Natural killer cell (primary cell): ENCODE data around the gene DNAJB7. TPM values are rescaled to one million over a fixed set of nuclear protein-coding genes. Genes with fewer than 3 reads are reported as not detected.
"Not testable (repeated sequence)": the region's sequence is repeated elsewhere in the genome, so short reads cannot be mapped to it uniquely, and the experiment has no call there.

Experiments used
- ATAC-seq, 3 donors: fragments of 150-1000 bp in 2 of 3; fragments of 200-7000 bp in 1 of 3; cut with Tn5 transposase; 1 replicate in 1 of 3; 2 replicates in 2 of 3; pipeline ENCODE4 v1.10.0; 2021; ENCODE audit warnings: mild to moderate bottlenecking in 2 of 3, moderate library complexity in 2 of 3
- DNase-seq, 2 donors: peaks; one replicate each; pipeline versions ENCODE4 v3.0.0 to v3.0.0-alpha.2; 2013 to 2021; ENCODE audit warnings: mixed read lengths in 1 of 2
- H3K27ac ChIP-seq: one replicate; pipeline ENCODE4 v1.5.1; 2013; ENCODE audit warnings: mild to moderate bottlenecking, low read length
- H3K27me3 ChIP-seq: one replicate; pipeline ENCODE4 v1.6.1; 2013; ENCODE audit warnings: low read length; ENCODE audit not compliant: control insufficient read depth, insufficient read depth
- H3K36me3 ChIP-seq: one replicate; pipeline ENCODE4 v1.6.1; 2013; ENCODE audit warnings: low read length; ENCODE audit not compliant: control insufficient read depth, insufficient read depth
- H3K4me1 ChIP-seq: one replicate; pipeline ENCODE4 v1.6.1; 2013; ENCODE audit warnings: low read length; ENCODE audit not compliant: control insufficient read depth, insufficient read depth
- H3K4me3 ChIP-seq: one replicate; pipeline ENCODE4 v1.5.1; 2013; ENCODE audit warnings: low read length
- H3K9me3 ChIP-seq: one replicate; pipeline ENCODE4 v1.6.1; 2013; ENCODE audit warnings: low read length; ENCODE audit not compliant: control insufficient read depth, insufficient read depth
- H3K27ac Mint-ChIP-seq, 2 donors: one replicate each; pipeline ENCODE4 v1.8.0; 2022; ENCODE audit warnings: mild to moderate bottlenecking in 2 of 2, mixed read lengths in 2 of 2, moderate library complexity in 1 of 2
- H3K27me3 Mint-ChIP-seq, 2 donors: one replicate each; pipeline ENCODE4 v1.8.0; 2022; ENCODE audit warnings: low read depth in 2 of 2, mixed read lengths in 2 of 2
- H3K36me3 Mint-ChIP-seq: one replicate; pipeline ENCODE4 v1.8.0; 2022; ENCODE audit warnings: mixed read lengths
- H3K4me1 Mint-ChIP-seq, 2 donors: one replicate each; pipeline ENCODE4 v1.8.0; 2022; ENCODE audit warnings: mixed read lengths in 2 of 2
- H3K4me3 Mint-ChIP-seq: one replicate; pipeline ENCODE4 v1.8.0; 2022; ENCODE audit warnings: mild to moderate bottlenecking, moderate library complexity, mixed read lengths
- H3K9me3 Mint-ChIP-seq, 2 donors: one replicate each; pipeline ENCODE4 v1.8.0; 2022; ENCODE audit warnings: mixed read lengths in 2 of 2
- CTCF ChIP-seq: fragments of 200-600 bp; IDR thresholded peaks from one replicate; pipeline ENCODE4 v1.8.0; 2022; ENCODE audit warnings: antibody characterized with exemption
- WGBS: methylation state at CpG from one replicate; pipeline ENCODE4 v1.1.7; 2013; ENCODE audit warnings: missing lambda C conversion rate; ENCODE audit not compliant: insufficient coverage; 5-methylcytosine and 5-hydroxymethylcytosine counted together
- intact Hi-C: fragments of 100-400 bp; cut with micrococcal nuclease; formaldehyde crosslinking; loops from one replicate; pipeline ENCODE4 v1.14.2; 2022
- total RNA-seq, 4 donors: library from RNA; stranded (reverse); fragments of 120-200 nt in 1 of 4; gene quantifications; one replicate each; pipeline versions ENCODE4 v1.2.3 to v1.2.4, GENCODE V29; 2013 to 2022

The DNAJB7 gene
- total RNA-seq, 3 donors from 2014 or later (not counting 1 experiment from before 2014, with no cell fraction given): not detected

- Mint-ChIP-seq H3K4me1 (no peaks in the 10 kb centered on the region), H3K36me3 (no peaks in the 10 kb centered on the region), H3K4me3 (no peak overlapping the region), H3K27ac (no peak overlapping the region), H3K27me3 (no peaks in the 10 kb centered on the region), H3K9me3 (no peaks in the 10 kb centered on the region)
- intact Hi-C loops: no loop called here
- Histone ChIP-seq H3K4me1 (no peaks in the 10 kb centered on the region), H3K27me3 (no peaks in the 10 kb centered on the region), H3K36me3 (peaks cover 9% of the 10 kb centered on the region), H3K9me3 (no peaks in the 10 kb centered on the region), H3K4me3 (no peak overlapping the region), H3K27ac (no peak overlapping the region)
- DNase-seq: no peak
- TF ChIP-seq CTCF: no peak
- WGBS: 84% methylated on average over 3 of the region's 3 CpGs
- no peak for ATAC-seq
These were observed 15.6 kb upstream of the DNAJB7 start for GRCh38 chr22:40877488-40877887.

GRCh38 chr22:40876907-40877306 lies 15.0 kb upstream of the DNAJB7 start:
- Histone ChIP-seq H3K36me3 (peaks cover 4% of the 10 kb centered on the region), H3K4me1 (no peaks in the 10 kb centered on the region), H3K27me3 (no peaks in the 10 kb centered on the region), H3K9me3 (no peaks in the 10 kb centered on the region), H3K27ac (no peak overlapping the region), H3K4me3 (no peak overlapping the region)
- Mint-ChIP-seq H3K4me1 (no peaks in the 10 kb centered on the region), H3K27ac (no peak overlapping the region), H3K4me3 (no peak overlapping the region), H3K27me3 (no peaks in the 10 kb centered on the region), H3K9me3 (no peaks in the 10 kb centered on the region), H3K36me3 (no peaks in the 10 kb centered on the region)
- ATAC-seq (no peak), DNase-seq (no peak)
- intact Hi-C loops: no loop called here
- TF ChIP-seq CTCF: no peak
- WGBS: 81% methylated on average over 1 of the region's 1 CpG

- no peak for TF ChIP-seq CTCF
- H3K4me3 Mint-ChIP-seq: no peak overlapping the region
- peaks cover 7% of the 10 kb centered on the region for H3K36me3 ChIP-seq
- no peaks in the 10 kb centered on the region for H3K9me3 ChIP-seq
- H3K4me1 Mint-ChIP-seq: no peaks in the 10 kb centered on the region
- DNase-seq (no peak), ATAC-seq (no peak)
- H3K27me3 ChIP-seq: no peaks in the 10 kb centered on the region
- H3K27ac Mint-ChIP-seq: no peak overlapping the region
- H3K4me3 ChIP-seq: no peak overlapping the region
- no peaks in the 10 kb centered on the region for H3K36me3 Mint-ChIP-seq
- no peaks in the 10 kb centered on the region for H3K4me1 ChIP-seq
- H3K27ac ChIP-seq: no peak overlapping the region
- H3K27me3 Mint-ChIP-seq: no peaks in the 10 kb centered on the region
- 97% methylated on average over 3 of the region's 3 CpGs for WGBS
- intact Hi-C loops: no loop called here
- no peaks in the 10 kb centered on the region for H3K9me3 Mint-ChIP-seq
These were observed 13.2 kb upstream of the DNAJB7 start for GRCh38 chr22:40875111-40875510.

- no peak overlapping the region for H3K27ac Mint-ChIP-seq
- H3K27ac ChIP-seq: no peak overlapping the region
- H3K27me3 ChIP-seq: no peaks in the 10 kb centered on the region
- peaks cover 9% of the 10 kb centered on the region for H3K36me3 ChIP-seq
- H3K4me1 ChIP-seq: no peaks in the 10 kb centered on the region
- no peak for TF ChIP-seq CTCF
- intact Hi-C loops: no loop called here
- H3K36me3 Mint-ChIP-seq: no peaks in the 10 kb centered on the region
- H3K4me3 ChIP-seq: no peak overlapping the region
- 100% methylated on average over 3 of the region's 3 CpGs for WGBS
- no peaks in the 10 kb centered on the region for H3K27me3 Mint-ChIP-seq
- DNase-seq: no peak
- no peaks in the 10 kb centered on the region for H3K4me1 Mint-ChIP-seq
- no peaks in the 10 kb centered on the region for H3K9me3 ChIP-seq
- no peak for ATAC-seq
- H3K9me3 Mint-ChIP-seq: no peaks in the 10 kb centered on the region
- H3K4me3 Mint-ChIP-seq: no peak overlapping the region
These were observed 12.1 kb upstream of the DNAJB7 start for GRCh38 chr22:40874016-40874415.

GRCh38 chr22:40868379-40868778 lies 6.5 kb upstream of the DNAJB7 start:
- H3K27ac Mint-ChIP-seq, H3K4me3 ChIP-seq, H3K36me3 Mint-ChIP-seq, H3K4me1 Mint-ChIP-seq, H3K27me3 ChIP-seq, H3K4me3 Mint-ChIP-seq, DNase-seq, ATAC-seq, H3K4me1 ChIP-seq, H3K27me3 Mint-ChIP-seq, intact Hi-C loops, H3K9me3 ChIP-seq, H3K27ac ChIP-seq, H3K9me3 Mint-ChIP-seq: not testable (repeated sequence)
- H3K36me3 ChIP-seq: peaks cover 11% of the 10 kb centered on the region
- 96% methylated on average over 5 of the region's 6 CpGs for WGBS
